ENCODE measurements around the gene SNUPN.
"Not testable (repeated sequence)": the region's sequence is repeated elsewhere in the genome, so short reads cannot be mapped to it uniquely, and the experiment has no call there.

SNUPN gene

GRCh38 chr15:75583701-75584100, 41.8 kb downstream of the SNUPN start:
- DNase-seq (ENCODE audit: low read depth in 2 of 2), result no peak

DNA sequence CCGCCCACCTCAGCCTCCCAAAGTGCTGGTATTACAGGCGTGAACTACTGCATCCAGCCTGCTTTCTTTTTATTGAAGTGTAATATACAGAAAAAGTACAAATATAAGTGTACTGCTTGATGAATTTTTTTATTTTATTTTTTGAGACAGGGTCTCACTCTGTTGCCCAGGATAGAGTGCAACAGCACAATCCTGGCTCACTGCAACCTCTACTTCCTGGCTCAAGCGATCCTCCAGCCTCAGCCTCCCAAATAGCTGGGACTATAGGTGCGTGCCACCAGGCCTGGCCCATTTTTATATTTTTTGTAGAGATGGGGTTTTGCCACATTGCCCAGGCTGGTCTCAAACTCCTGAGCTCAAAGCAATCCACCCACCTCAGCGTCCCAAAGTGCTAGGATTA, 42.6 kb downstream of the SNUPN start:
- not testable (repeated sequence) for DNase-seq (ENCODE audit: low read depth in 2 of 2)

DNA sequence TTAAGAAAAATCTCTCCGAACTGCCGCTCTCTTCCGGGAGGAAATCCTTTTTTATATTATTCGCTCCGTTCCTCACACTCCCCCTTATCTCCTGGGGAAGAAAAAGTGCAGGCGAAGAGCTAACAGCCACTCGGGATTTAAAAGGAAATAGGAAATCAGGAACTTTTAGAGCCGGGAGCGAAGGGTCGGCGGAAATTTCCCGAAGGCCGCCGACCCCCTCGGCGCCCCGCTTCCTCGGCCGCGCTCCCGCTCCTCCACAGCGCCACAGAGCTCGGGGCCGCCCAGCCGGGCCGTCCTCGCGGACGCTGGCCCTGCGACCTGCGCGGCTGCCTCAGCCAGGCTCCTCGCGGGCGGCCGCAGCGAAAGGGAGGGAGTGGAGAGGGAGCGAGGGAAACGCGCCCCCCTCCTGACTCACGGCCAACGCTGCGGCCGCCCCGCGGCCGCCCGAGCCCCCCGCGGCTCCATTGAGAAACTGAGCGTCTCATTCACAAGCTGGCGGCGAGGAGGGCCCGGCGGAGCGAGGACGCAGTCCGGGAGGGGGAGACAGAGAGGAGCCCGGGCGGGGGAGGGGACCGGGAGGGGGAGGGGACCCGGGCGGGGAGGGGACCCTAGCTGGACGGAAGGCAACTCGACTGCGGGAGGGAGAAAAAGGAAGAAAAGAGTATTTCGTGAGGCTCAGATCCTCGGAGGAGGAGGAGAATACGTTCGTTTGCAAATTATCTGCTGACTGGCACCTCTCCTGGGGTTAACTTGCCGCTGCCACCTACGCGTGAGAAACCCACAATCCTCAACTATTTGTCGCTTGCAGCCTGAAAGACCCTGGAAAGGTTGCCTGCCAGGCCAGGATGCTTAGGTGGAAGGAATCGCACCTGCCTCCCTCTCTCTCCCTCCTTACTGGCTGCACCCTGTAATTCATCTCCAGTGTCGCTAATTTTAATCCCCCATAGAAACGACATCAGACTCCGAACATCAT, 46.3 kb downstream of the SNUPN start, which contains the start of gene PTPN9:
Gene PTPN9, minus strand, starts transcription at position 368 of the 973 bp plus-strand sequence. CDS start 539 bp downstream, outside the sequence.
- peak; percentile 34 to 57 for DNase-seq (ENCODE audit: low read depth in 2 of 2)

DNA sequence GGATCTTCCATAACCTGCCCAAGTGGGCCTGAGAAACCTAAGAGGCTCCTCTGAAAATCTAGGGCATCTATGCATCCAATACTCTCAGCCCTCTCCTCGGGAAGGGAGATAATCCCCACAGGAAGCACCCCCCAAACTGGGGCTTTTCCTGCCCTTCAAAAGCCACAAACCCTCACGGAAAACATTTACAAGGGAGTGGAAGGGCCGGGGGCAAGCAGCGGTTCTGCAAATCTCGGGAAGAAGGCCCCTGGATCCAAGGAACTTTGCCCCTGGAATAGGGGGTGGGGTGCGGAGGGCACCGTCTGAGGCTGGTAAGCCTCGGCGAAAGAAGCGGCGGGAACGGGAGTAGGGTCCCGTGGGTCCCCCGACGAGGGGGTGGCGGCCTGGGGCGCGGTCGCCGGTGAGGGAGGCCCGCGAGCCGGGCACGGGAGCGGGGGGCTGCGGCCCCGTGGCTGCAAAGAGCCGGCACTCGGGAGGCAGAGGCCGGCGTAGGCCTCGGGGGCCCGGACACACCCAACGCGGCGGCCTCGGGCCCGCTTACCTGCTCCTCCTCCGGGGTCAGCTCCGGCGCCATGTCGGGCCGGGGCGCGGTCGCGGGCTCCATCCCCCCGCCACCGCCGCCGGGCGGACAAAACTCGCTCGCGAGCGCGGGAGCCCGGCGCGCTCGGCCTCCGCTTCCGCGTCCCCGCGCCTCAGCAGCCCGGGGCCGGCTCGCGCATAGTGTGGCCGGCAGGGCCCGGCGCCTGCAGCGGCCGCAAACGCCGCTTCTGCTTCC, 47.2 kb downstream of the SNUPN start:
- no peak for DNase-seq (ENCODE audit: low read depth in 2 of 2)

GRCh38 chr15:75577401-75578172, 47.9 kb downstream of the SNUPN start:
- DNase-seq (ENCODE audit: low read depth in 2 of 2), result no peak

DNA sequence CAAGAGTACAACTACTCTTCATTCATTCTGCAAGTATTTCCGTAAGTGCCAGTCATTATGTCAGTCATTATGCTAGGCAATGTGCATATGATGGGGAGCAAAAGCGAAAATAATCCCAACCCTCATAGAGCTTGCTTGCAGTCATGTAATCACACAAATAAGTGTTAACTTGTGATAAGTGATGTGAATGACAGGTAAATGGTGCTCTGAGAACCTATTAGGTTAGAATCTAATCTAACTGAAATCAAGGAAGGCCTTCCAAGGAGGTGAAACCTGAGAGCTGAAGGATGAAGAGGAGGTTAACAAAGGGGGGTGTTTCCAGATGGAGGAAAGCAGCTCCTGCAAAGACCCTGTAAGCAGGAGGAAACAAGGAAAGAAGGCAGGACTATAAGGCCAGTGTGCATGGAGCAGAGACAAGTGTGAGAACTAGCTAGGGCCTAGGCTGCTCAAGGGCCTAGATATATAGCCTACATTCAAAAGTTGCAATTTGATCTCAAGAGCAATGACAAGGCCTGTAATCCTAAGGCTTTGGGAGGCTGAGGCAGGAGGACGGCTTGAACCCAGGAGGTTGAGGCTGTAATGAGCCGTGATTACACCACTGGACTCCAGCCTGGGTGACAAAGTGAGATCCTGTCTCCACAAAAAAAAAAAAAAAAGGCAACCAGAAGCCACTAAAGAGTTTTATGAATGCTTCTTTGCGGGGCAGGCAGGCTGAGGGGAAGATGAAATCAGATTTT, 51.7 kb downstream of the SNUPN start:
- no peak for DNase-seq (ENCODE audit: low read depth in 2 of 2)

DNA sequence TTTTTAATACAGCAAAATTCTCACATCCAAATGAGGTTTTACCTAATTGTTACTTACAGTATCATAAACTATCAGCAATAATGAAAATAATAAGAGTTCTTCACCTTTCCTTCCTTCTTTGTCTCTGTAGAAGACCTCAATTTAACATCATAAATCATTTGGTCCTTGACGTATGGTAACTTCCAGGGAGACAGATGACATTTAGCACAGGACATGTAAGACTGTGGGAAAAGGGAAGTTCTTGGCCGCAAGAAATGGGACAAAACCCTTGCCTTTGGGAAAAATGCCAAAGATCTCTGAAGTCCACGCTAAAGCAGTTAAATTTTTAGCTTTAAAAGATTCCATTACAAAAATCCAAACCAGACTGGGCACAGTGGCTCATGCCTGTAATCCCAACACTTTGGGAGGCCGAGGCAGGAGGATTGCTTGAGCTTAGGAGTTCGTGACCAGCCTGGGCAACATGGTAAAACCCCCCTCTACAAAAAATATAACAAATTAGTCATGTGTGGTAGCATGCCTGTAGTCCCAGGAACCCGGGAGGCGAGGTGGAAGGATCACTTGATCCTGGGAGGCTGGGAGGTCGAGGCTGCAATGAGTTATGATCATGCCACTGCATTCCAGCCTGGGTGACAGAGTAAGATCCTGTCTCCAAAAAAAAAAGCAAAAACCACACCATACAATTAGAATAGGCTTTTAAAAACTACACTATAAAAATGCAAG, 55.2 kb downstream of the SNUPN start:
- no peak for DNase-seq (ENCODE audit: low read depth in 2 of 2)

DNA sequence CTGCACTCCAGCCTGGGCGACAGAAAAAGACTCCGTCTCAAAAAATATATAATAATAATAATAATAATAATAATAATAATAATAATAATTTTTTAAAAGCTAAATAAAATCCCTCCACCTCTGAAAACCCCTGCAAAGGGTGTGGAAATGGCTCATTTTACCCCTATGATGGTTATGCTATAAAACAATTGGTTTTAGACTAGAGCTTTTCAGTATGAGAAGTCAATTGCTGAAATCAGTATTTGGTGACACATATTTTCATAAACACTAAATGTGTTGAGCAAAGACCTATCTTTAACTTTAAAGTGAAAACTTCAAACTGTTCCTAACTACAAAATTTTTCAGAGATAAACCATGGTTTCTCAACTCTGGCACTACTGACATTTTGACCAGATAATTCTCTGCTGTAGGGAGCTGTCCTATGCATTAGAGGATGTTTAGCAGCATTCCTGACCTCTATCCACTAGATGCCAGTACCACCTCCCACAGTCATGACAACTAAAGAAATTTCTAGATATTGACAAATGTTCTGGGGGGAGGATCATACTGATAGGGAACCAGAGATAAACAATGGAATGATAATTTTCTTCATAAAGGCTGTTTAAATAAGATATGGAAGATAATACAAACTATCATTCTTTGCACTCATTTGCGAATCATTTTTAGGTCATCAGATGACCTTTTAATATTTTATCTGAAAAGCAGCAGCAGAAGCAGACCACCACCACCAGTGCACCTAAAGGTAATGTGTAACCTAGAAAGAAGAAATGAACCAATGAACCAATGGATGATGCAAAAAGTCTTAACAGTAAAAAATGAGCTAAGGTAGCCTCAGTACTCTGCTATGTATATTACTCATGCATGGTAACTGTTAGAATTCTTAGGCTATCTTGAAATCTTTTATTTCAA, 60.2 kb downstream of the SNUPN start:
- DNase-seq (ENCODE audit: low read depth in 2 of 2), result no peak

- DNase-seq (ENCODE audit: low read depth in 2 of 2), result no peak
Measured at GRCh38 chr15:75561888-75562287, 63.6 kb downstream of the SNUPN start.

GRCh38 chr15:75559360-75559759, 66.2 kb downstream of the SNUPN start:
- not testable (repeated sequence) for DNase-seq (ENCODE audit: low read depth in 2 of 2)

DNA sequence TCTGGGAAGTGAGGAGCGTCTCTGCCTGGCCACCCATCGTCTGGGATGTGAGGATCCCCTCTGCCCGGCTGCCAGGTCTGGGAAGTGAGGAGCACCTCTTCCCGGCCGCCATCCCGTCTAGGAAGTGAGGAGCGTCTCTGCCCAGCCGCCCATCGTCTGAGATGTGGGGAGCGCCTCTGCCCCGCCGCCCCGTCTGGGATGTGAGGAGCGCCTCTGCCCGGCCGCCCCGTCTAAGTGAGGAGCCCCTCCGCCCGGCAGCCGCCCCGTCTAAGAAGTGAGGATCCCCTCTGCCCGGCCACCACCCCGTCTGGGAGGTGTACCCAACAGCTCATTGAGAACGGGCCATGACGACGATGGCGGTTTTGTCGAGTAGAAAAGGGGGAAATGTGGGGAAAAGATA, 66.6 kb downstream of the SNUPN start:
- DNase-seq (ENCODE audit: low read depth in 2 of 2), result not testable (repeated sequence)

DNA sequence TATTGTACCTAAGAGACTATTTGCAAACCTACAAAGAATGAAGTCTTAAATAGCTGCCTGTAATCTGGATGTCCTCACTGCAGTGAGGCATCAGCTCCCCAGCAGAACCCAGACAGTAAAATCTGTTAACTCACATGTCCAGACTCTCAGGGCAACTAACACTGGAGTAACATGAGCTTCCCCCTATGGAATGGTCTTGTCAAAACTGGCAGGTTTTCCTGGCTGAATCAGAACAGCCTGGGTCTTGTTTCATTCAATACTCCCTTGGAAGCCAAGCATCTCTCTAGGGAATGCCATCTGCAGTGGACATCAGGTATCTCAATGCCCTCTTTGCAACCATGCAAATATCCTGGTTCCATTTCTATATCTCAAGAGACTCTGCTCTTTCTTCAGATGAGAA, 70.8 kb downstream of the SNUPN start:
- no peak for DNase-seq (ENCODE audit: low read depth in 2 of 2)

- no peak for DNase-seq (ENCODE audit: low read depth in 2 of 2)
Measured at GRCh38 chr15:75553659-75554058, 71.9 kb downstream of the SNUPN start.

GRCh38 chr15:75551091-75551490, 74.4 kb downstream of the SNUPN start:
- no peak for DNase-seq (ENCODE audit: low read depth in 2 of 2)
